Measurements from ENCODE around the gene ANAPC15. TPM values are rescaled to one million over a fixed set of nuclear protein-coding genes. Genes with fewer than 3 reads are reported as not detected.
A peak's percentile ranks its signal among the peaks of the same experiment; 100 is the strongest.

Gene ANAPC15
- total and polyA plus RNA-seq, 2 experiments from 2014 or later: 52.1 to 117 TPM

DNA sequence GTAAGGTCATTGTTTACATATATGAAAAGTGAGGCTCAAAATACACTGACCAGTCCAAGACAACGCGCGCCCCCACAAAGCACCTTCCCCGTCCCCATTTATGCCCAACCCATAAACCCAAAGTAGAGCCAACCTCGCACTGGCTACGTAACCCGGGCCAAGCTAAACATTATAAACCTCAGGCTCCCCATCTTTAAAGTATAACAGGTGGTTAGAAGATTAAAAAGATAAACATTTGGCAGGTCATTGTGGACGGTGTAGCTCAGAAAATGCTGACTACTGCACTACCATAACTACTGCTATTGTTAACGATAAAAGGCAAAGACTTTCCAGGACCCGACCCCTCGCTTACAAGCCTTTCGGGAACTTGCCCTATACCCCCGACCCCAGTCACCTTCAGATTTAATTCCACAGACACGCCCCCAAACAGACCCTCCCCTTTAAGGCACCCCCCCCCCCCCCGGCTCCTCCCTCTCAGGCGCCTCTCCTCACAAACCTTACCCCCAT, 32.6 kb downstream of the ANAPC15 start:
- no peaks in the 10 kb centered on the region for H3F3A ChIP-seq (replicated peaks; ENCODE audit: low read depth)
- peak overlapping the region; percentile 87 for H3K4me2 ChIP-seq
- no peaks in the 10 kb centered on the region for H3K36me3 ChIP-seq (ENCODE audit: insufficient read depth)
- H4K20me1 ChIP-seq (replicated peaks; ENCODE audit: insufficient read depth): peaks cover 21% of the 10 kb centered on the region; the same call in 1 of the 2 replicates
- DNase-seq (ENCODE audit: low spot score) (peak; percentile 10), ATAC-seq (no peak)
- peak overlapping the region; percentile 86 for H3K4me3 Mint-ChIP-seq
- H3K79me2 ChIP-seq (replicated peaks; ENCODE audit: insufficient read depth): peaks cover 51% of the 10 kb centered on the region
- peaks cover 19% of the 10 kb centered on the region for H3K4me1 Mint-ChIP-seq
- H3K36me3 Mint-ChIP-seq (ENCODE audit: low read depth): peaks cover 7% of the 10 kb centered on the region; the same call in 1 of the 3 replicates
- H3K27ac Mint-ChIP-seq: peak overlapping the region; percentile 95
- no peaks in the 10 kb centered on the region for H3K9me2 ChIP-seq (ENCODE audit: insufficient read depth)
- peak overlapping the region; percentile 70 for H3K27ac ChIP-seq (ENCODE audit: low read depth)
- peaks cover 4% of the 10 kb centered on the region for H3K27me3 Mint-ChIP-seq (ENCODE audit: insufficient read depth, low read depth, poor library complexity)
- H3K27me3 ChIP-seq (ENCODE audit: insufficient read depth): no peaks in the 10 kb centered on the region
- 0 out of 2 replicates have a peak, but pooled peaks cover 8% of the 10 kb centered on the region for H3K4me1 ChIP-seq (ENCODE audit: insufficient read depth)
- H3K9me3 Mint-ChIP-seq: no peaks in the 10 kb centered on the region
- TF ChIP-seq JUNB (IDR thresholded peaks at IDR 0.05; ENCODE audit: unreplicated experiment) (no peak), POLR2AphosphoS5 (IDR thresholded peaks at IDR 0.05; ENCODE audit: low read depth) (no peak), ZNF331 (CRISPR knock-in tag; IDR thresholded peaks at IDR 0.05; ENCODE audit: low read depth) (no peak), NANOG (IDR thresholded peaks at IDR 0.05; ENCODE audit: borderline replicate concordance) (no peak), EZH2 (IDR thresholded peaks at IDR 0.05; ENCODE audit: low read depth, unreplicated experiment) (no peak), CREB1 (CRISPR knock-in tag; IDR thresholded peaks at IDR 0.05; ENCODE audit: low read depth) (no peak), STAT1 (IDR thresholded peaks at IDR 0.05; ENCODE audit: unreplicated experiment) (no peak), EZH2phosphoT487 (IDR thresholded peaks at IDR 0.05; ENCODE audit: unreplicated experiment) (no peak), ZNF114 (CRISPR knock-in tag; IDR thresholded peaks at IDR 0.05) (no peak)
- TF ChIP-seq, protein P1, sequence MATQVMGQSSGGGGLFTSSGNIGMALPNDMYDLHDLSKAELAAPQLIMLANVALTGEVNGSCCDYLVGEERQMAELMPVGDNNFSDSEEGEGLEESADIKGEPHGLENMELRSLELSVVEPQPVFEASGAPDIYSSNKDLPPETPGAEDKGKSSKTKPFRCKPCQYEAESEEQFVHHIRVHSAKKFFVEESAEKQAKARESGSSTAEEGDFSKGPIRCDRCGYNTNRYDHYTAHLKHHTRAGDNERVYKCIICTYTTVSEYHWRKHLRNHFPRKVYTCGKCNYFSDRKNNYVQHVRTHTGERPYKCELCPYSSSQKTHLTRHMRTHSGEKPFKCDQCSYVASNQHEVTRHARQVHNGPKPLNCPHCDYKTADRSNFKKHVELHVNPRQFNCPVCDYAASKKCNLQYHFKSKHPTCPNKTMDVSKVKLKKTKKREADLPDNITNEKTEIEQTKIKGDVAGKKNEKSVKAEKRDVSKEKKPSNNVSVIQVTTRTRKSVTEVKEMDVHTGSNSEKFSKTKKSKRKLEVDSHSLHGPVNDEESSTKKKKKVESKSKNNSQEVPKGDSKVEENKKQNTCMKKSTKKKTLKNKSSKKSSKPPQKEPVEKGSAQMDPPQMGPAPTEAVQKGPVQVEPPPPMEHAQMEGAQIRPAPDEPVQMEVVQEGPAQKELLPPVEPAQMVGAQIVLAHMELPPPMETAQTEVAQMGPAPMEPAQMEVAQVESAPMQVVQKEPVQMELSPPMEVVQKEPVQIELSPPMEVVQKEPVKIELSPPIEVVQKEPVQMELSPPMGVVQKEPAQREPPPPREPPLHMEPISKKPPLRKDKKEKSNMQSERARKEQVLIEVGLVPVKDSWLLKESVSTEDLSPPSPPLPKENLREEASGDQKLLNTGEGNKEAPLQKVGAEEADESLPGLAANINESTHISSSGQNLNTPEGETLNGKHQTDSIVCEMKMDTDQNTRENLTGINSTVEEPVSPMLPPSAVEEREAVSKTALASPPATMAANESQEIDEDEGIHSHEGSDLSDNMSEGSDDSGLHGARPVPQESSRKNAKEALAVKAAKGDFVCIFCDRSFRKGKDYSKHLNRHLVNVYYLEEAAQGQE (IDR thresholded peaks at IDR 0.05; ENCODE audit: unreplicated experiment): no peak
- TF ChIP-seq, protein P2, sequence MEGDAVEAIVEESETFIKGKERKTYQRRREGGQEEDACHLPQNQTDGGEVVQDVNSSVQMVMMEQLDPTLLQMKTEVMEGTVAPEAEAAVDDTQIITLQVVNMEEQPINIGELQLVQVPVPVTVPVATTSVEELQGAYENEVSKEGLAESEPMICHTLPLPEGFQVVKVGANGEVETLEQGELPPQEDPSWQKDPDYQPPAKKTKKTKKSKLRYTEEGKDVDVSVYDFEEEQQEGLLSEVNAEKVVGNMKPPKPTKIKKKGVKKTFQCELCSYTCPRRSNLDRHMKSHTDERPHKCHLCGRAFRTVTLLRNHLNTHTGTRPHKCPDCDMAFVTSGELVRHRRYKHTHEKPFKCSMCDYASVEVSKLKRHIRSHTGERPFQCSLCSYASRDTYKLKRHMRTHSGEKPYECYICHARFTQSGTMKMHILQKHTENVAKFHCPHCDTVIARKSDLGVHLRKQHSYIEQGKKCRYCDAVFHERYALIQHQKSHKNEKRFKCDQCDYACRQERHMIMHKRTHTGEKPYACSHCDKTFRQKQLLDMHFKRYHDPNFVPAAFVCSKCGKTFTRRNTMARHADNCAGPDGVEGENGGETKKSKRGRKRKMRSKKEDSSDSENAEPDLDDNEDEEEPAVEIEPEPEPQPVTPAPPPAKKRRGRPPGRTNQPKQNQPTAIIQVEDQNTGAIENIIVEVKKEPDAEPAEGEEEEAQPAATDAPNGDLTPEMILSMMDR (conservative IDR thresholded peaks at IDR 0.05; ENCODE audit: low read depth in 2 of 2): no peak
- TF ChIP-seq, protein P3, sequence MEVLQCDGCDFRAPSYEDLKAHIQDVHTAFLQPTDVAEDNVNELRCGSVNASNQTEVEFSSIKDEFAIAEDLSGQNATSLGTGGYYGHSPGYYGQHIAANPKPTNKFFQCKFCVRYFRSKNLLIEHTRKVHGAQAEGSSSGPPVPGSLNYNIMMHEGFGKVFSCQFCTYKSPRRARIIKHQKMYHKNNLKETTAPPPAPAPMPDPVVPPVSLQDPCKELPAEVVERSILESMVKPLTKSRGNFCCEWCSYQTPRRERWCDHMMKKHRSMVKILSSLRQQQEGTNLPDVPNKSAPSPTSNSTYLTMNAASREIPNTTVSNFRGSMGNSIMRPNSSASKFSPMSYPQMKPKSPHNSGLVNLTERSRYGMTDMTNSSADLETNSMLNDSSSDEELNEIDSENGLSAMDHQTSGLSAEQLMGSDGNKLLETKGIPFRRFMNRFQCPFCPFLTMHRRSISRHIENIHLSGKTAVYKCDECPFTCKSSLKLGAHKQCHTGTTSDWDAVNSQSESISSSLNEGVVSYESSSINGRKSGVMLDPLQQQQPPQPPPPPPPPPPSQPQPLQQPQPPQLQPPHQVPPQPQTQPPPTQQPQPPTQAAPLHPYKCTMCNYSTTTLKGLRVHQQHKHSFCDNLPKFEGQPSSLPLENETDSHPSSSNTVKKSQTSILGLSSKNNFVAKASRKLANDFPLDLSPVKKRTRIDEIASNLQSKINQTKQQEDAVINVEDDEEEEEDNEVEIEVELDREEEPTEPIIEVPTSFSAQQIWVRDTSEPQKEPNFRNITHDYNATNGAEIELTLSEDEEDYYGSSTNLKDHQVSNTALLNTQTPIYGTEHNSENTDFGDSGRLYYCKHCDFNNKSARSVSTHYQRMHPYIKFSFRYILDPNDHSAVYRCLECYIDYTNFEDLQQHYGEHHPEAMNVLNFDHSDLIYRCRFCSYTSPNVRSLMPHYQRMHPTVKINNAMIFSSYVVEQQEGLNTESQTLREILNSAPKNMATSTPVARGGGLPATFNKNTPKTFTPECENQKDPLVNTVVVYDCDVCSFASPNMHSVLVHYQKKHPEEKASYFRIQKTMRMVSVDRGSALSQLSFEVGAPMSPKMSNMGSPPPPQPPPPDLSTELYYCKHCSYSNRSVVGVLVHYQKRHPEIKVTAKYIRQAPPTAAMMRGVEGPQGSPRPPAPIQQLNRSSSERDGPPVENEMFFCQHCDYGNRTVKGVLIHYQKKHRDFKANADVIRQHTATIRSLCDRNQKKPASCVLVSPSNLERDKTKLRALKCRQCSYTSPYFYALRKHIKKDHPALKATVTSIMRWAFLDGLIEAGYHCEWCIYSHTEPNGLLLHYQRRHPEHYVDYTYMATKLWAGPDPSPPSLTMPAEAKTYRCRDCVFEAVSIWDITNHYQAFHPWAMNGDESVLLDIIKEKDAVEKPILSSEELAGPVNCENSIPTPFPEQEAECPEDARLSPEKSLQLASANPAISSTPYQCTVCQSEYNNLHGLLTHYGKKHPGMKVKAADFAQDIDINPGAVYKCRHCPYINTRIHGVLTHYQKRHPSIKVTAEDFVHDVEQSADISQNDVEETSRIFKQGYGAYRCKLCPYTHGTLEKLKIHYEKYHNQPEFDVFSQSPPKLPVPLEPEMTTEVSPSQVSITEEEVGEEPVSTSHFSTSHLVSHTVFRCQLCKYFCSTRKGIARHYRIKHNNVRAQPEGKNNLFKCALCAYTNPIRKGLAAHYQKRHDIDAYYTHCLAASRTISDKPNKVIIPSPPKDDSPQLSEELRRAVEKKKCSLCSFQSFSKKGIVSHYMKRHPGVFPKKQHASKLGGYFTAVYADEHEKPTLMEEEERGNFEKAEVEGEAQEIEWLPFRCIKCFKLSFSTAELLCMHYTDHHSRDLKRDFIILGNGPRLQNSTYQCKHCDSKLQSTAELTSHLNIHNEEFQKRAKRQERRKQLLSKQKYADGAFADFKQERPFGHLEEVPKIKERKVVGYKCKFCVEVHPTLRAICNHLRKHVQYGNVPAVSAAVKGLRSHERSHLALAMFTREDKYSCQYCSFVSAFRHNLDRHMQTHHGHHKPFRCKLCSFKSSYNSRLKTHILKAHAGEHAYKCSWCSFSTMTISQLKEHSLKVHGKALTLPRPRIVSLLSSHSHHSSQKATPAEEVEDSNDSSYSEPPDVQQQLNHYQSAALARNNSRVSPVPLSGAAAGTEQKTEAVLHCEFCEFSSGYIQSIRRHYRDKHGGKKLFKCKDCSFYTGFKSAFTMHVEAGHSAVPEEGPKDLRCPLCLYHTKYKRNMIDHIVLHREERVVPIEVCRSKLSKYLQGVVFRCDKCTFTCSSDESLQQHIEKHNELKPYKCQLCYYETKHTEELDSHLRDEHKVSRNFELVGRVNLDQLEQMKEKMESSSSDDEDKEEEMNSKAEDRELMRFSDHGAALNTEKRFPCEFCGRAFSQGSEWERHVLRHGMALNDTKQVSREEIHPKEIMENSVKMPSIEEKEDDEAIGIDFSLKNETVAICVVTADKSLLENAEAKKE (CRISPR knock-in tag; IDR thresholded peaks at IDR 0.05): no peak
- peak overlapping the region; percentile 80 for H3K4me3 ChIP-seq
- H2AFZ ChIP-seq: no peak overlapping the region

Measured in GM23338 (cell line).